Activated CD8-positive, alpha-beta T cell treated with anti-CD3 and anti-CD28 coated beads, Interleukin-2, amount 10 ng/mL, durations not matched to agents 7 days and 5 days (primary cell): ENCODE results near the gene EIF2B2. TPM values are rescaled to one million over a fixed set of nuclear protein-coding genes. Genes with fewer than 3 reads are reported as not detected.

Source experiments
- ATAC-seq: fragments of 150-1000 bp; cut with Tn5 transposase; one replicate; pipeline ENCODE4 v1.10.0; 2021; ENCODE audit warnings: moderate library complexity
- CTCF ChIA-PET: fragments of 350-600 bp; sonication (Branson Sonifier 250); formaldehyde crosslinking; loops from one replicate; lab custom pipeline; 2021; ENCODE audit warnings: antibody characterized with exemption; lab: Charles Lee
- POLR2A ChIA-PET: fragments of 350-600 bp; sonication (Branson Sonifier 250); formaldehyde crosslinking; loops from one replicate; lab custom pipeline; 2021; ENCODE audit warnings: antibody characterized with exemption; lab: Charles Lee
- DNase-seq: peaks from one replicate; pipeline ENCODE4 v3.0.0-alpha.2; 2020
- H3K27ac Mint-ChIP-seq: one replicate; pipeline ENCODE4 v1.8.0; 2021; ENCODE audit warnings: mild to moderate bottlenecking, mixed read lengths
- H3K27me3 Mint-ChIP-seq: one replicate; pipeline ENCODE4 v1.8.0; 2021; ENCODE audit warnings: low read depth, mixed read lengths
- H3K36me3 Mint-ChIP-seq: one replicate; pipeline ENCODE4 v1.8.0; 2021; ENCODE audit warnings: low read depth, mixed read lengths
- H3K4me1 Mint-ChIP-seq: one replicate; pipeline ENCODE4 v1.8.0; 2021; ENCODE audit warnings: low read depth, mixed read lengths
- H3K4me3 Mint-ChIP-seq: one replicate; pipeline ENCODE4 v1.8.0; 2021; ENCODE audit warnings: mild to moderate bottlenecking, mixed read lengths
- H3K9me3 Mint-ChIP-seq: one replicate; pipeline ENCODE4 v1.8.0; 2022; ENCODE audit warnings: mixed read lengths; ENCODE audit not compliant: insufficient read depth
- total RNA-seq, 2 experiments: library from RNA; stranded (reverse); gene quantifications; one replicate each; pipeline ENCODE4 v1.2.3, GENCODE V29; 2021

The EIF2B2 gene
- total RNA-seq, 2 experiments from 2014 or later, result 49.1 to 51.0 TPM

- ATAC-seq, result no peak
- Mint-ChIP-seq H3K27ac (no peak overlapping the region), H3K4me1 (peaks cover 31% of the 10 kb centered on the region), H3K36me3 (peaks cover 33% of the 10 kb centered on the region), H3K27me3 (no peaks in the 10 kb centered on the region), H3K4me3 (no peak overlapping the region), H3K9me3 (peaks cover 5% of the 10 kb centered on the region)
- POLR2A ChIA-PET, result interaction anchor here (2.0 kb wide), 1 partner anchor 10 kb away, joined by 6 read pairs; no protein-coding TSS in a partner anchor
- CTCF ChIA-PET, result no interaction called here
- DNase-seq, result no peak
Measured at GRCh38 chr14:75001261-75001660, 1.5 kb upstream of the EIF2B2 start.

DNA sequence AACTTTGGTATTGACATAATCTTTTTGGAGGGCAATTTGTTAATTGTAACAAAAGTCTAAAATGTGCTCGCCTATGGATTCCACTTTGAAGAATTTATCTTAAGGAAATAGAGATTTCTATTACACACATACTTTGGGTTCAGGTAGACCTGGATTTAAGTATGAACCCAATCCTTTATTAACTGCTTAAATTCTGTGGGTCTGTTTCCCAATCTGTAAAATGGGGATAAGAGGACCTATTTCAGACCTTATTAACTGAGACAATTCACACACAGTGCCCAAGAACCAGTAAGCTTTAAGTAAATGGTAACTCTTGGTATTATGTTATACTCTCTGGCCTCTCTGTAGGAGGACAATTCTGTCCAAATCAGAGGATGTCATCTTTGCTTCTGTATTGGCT is 822 bp upstream of the EIF2B2 start:
- H3K4me3 Mint-ChIP-seq, result peak overlapping the region; percentile 91
- H3K36me3 Mint-ChIP-seq, result peaks cover 40% of the 10 kb centered on the region
- H3K27ac Mint-ChIP-seq, result peak overlapping the region; percentile 94
- CTCF ChIA-PET, result no interaction called here
- peaks cover 5% of the 10 kb centered on the region for H3K9me3 Mint-ChIP-seq
- no peaks in the 10 kb centered on the region for H3K27me3 Mint-ChIP-seq
- ATAC-seq (no peak), DNase-seq (no peak)
- POLR2A ChIA-PET, result interaction anchor here (0.6 to 2.5 kb wide), 4 partner anchors 9 to 62 kb away, joined by 3 to 14 read pairs (median 5); partner anchors contain the start of genes ACYP1 and MLH3
- peaks cover 33% of the 10 kb centered on the region for H3K4me1 Mint-ChIP-seq

DNA sequence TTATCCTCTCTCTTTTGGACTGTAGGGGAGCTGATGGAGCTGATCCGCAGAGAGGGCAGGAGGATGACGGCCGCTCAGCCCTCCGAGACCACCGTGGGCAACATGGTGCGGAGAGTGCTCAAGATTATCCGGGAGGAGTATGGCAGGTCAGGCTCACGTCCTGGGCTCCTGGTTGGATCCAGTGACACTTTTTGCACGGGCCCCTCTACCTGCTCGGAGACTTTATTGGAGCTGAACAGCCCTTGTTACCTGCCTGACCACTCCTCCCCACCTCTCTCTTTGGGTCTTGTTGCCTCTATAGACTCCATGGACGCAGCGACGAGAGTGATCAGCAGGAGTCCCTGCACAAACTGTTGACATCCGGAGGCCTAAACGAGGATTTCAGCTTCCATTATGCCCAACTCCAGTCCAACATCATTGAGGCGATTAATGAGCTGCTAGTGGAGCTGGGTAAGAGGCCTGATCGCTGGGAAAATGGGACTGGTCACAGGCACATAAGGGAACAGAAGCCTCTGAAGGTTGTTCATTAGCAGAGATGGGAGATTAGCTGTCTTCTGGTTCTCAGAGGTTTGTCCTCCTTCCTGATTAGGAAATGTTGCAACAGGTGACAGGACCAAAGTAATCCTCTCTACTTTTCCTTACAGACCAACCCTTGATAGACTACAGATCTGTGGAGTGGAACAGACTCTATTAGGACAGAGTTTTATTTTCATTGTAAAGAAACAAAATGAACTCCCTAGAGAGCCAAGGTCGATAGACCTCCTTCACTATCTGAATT is 718 bp downstream of the EIF2B2 start:
- Mint-ChIP-seq H3K4me3 (peak overlapping the region; percentile 91), H3K27ac (peak overlapping the region; percentile 94), H3K27me3 (no peaks in the 10 kb centered on the region), H3K36me3 (peaks cover 54% of the 10 kb centered on the region), H3K4me1 (peaks cover 37% of the 10 kb centered on the region), H3K9me3 (peaks cover 5% of the 10 kb centered on the region)
- no peak for DNase-seq
- ChIA-PET CTCF (interaction anchor here (0.6 to 2.4 kb wide), 11 partner anchors 10 to 241 kb away, joined by 3 to 16 read pairs (median 5); no protein-coding TSS in a partner anchor), POLR2A (interaction anchor here (0.6 to 2.5 kb wide), 7 partner anchors 8 to 347 kb away, joined by 3 to 14 read pairs (median 4); partner anchors contain the start of gene ACYP1)
- no peak for ATAC-seq

DNA sequence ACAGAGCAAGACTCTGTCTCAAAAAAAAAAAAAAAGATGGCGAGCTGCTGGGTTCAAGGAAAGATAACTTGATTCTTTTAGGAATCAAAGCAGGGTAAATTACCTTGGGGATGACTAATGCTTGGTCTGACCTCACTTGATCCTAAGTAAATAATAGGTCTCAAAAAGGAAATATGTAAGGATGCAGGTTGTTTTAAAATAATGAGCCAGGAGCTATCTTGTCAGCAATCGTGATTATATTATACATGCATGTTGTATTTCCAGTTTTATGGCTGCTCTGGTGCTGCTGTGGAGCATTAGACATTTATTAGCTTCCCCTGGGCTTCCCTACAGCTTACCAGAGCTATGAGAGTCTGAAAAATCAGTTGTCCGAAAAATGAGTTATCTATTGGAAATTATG is 2.6 kb downstream of the EIF2B2 start:
- Mint-ChIP-seq H3K36me3 (peaks cover 72% of the 10 kb centered on the region), H3K4me1 (peaks cover 37% of the 10 kb centered on the region), H3K9me3 (peaks cover 5% of the 10 kb centered on the region), H3K4me3 (no peak overlapping the region), H3K27ac (no peak overlapping the region), H3K27me3 (no peaks in the 10 kb centered on the region)
- DNase-seq (no peak), ATAC-seq (no peak)
- ChIA-PET POLR2A (interaction anchor here (0.6 kb wide), 1 partner anchor 111 kb away, joined by 3 read pairs; no protein-coding TSS in a partner anchor), CTCF (interaction anchor here (1.1 to 2.2 kb wide), 2 partner anchors 60 to 84 kb away, joined by 4 to 9 read pairs; no protein-coding TSS in a partner anchor)

DNA sequence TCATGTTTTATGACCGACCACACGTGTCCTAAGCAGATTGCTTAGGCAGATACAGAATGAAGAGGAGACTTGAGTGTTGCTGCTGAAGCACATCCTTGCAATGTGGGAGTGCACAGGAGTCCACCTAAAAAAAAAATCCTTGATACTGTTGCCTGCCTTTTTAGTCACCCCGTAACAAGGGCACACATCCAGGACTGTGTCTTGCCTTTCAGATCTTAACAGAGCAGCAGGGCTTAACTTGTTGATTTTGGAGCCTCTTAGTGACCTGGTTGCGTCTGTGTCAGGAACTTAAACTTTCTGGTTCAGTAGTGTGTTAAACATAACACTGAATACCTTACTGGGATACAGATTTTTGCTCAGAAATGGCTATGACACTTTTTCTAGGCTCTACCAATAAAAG is 6.5 kb downstream of the EIF2B2 start:
- H3K4me1 Mint-ChIP-seq, result peaks cover 43% of the 10 kb centered on the region
- DNase-seq, result no peak
- H3K9me3 Mint-ChIP-seq, result no peaks in the 10 kb centered on the region
- POLR2A ChIA-PET, result no interaction called here
- H3K4me3 Mint-ChIP-seq, result no peak overlapping the region
- ATAC-seq, result no peak
- H3K27ac Mint-ChIP-seq, result no peak overlapping the region
- peaks cover 88% of the 10 kb centered on the region for H3K36me3 Mint-ChIP-seq
- no peaks in the 10 kb centered on the region for H3K27me3 Mint-ChIP-seq
- CTCF ChIA-PET, result interaction anchor here (1.7 kb wide), 1 partner anchor 63 kb away, joined by 7 read pairs; no protein-coding TSS in a partner anchor

DNA sequence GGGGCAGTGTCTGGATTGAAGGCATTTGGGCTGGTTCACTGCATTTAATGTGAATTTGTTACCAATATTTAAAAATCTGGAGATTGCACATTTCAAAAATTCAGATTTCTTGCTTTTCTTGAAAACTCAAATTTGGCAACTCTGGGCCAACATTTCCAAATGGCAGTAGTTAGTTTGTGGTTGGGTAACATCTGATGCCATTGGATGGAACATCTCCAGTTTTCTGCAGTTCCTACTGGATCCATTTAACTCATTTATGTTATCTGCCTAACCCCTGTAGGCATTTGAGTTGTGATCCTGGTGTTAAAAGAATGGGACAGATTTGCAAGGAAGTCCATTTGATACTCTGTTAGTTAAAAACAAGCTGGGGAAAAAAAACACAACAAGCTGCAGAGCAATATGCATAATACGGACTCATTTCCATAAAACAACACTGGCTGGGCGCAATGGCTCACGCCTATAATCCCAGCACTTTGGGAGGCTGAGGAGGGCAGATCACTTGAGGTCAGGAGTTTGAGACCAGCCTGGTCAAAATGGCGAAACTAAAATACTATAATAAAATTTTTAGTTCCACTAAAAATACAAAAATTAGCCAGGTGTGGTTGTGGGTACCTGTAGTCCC is 7.9 kb downstream of the EIF2B2 start:
- ChIA-PET POLR2A (interaction anchor here (1.9 kb wide), 1 partner anchor 8 kb away, joined by 6 read pairs; the partner anchor contains the start of gene EIF2B2), CTCF (interaction anchor here (1.5 to 1.7 kb wide), 2 partner anchors 11 to 13 kb away, joined by 4 to 5 read pairs; no protein-coding TSS in a partner anchor)
- Mint-ChIP-seq H3K27ac (no peak overlapping the region), H3K4me1 (peaks cover 31% of the 10 kb centered on the region), H3K9me3 (no peaks in the 10 kb centered on the region), H3K27me3 (no peaks in the 10 kb centered on the region), H3K36me3 (peaks cover 80% of the 10 kb centered on the region), H3K4me3 (no peak overlapping the region)
- DNase-seq (no peak), ATAC-seq (no peak)

- POLR2A ChIA-PET, result interaction anchor here (1.9 kb wide), 1 partner anchor 9 kb away, joined by 6 read pairs; the partner anchor contains the start of gene EIF2B2
- peaks cover 76% of the 10 kb centered on the region for H3K36me3 Mint-ChIP-seq
- peak; percentile 25 for DNase-seq
- no peaks in the 10 kb centered on the region for H3K9me3 Mint-ChIP-seq
- CTCF ChIA-PET, result interaction anchor here (0.8 to 1.7 kb wide), 3 partner anchors 10 to 150 kb away, joined by 4 to 5 read pairs (median 4); no protein-coding TSS in a partner anchor
- H3K27me3 Mint-ChIP-seq, result no peaks in the 10 kb centered on the region
- H3K4me3 Mint-ChIP-seq, result no peak overlapping the region
- H3K27ac Mint-ChIP-seq, result peak overlapping the region; percentile 46
- H3K4me1 Mint-ChIP-seq, result peaks cover 28% of the 10 kb centered on the region
- ATAC-seq, result peak; percentile 64
Measured at GRCh38 chr14:75011356-75011994, 8.8 kb downstream of the EIF2B2 start.

- DNase-seq (no peak), ATAC-seq (no peak)
- H3K4me3 Mint-ChIP-seq, result no peak overlapping the region
- POLR2A ChIA-PET, result interaction anchor here (2.2 kb wide), 1 partner anchor 10 kb away, joined by 13 read pairs; the partner anchor contains the start of gene EIF2B2
- no peak overlapping the region for H3K27ac Mint-ChIP-seq
- H3K36me3 Mint-ChIP-seq, result peaks cover 67% of the 10 kb centered on the region
- no peaks in the 10 kb centered on the region for H3K27me3 Mint-ChIP-seq
- H3K9me3 Mint-ChIP-seq, result no peaks in the 10 kb centered on the region
- CTCF ChIA-PET, result interaction anchor here (1.4 kb wide), 1 partner anchor 10 kb away, joined by 5 read pairs; the partner anchor contains the start of gene EIF2B2
- H3K4me1 Mint-ChIP-seq, result peaks cover 23% of the 10 kb centered on the region
Measured at GRCh38 chr14:75013290-75013689, 10.6 kb downstream of the EIF2B2 start.

DNA sequence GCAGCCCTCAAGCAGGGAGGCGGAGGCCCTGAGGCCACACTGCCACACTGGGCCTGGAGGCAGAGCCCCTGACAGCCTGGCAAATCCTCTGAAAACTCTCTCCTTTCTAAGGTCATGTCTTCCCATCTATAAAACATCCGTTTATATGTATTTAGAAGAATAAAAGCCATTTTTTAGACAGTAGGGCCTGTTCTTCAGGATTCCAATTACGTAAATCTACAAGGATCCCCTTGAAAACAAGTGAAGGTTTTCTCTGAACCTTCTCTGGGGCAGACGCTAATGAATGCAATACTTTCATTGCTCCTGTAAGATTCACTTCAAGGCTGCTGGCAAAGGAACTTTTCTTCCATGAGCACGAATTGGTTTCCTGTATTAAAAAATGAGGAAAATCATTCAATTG is 12.8 kb downstream of the EIF2B2 start:
- Mint-ChIP-seq H3K27ac (no peak overlapping the region), H3K4me1 (peaks cover 20% of the 10 kb centered on the region), H3K9me3 (no peaks in the 10 kb centered on the region), H3K27me3 (no peaks in the 10 kb centered on the region), H3K4me3 (no peak overlapping the region), H3K36me3 (peaks cover 54% of the 10 kb centered on the region)
- CTCF ChIA-PET, result interaction anchor here (0.6 to 1.3 kb wide), 5 partner anchors 12 to 231 kb away, joined by 3 to 4 read pairs (median 3); no protein-coding TSS in a partner anchor
- POLR2A ChIA-PET, result interaction anchor here (2.2 kb wide), 1 partner anchor 12 kb away, joined by 13 read pairs; the partner anchor contains the start of gene EIF2B2
- ATAC-seq, result no peak
- no peak for DNase-seq

DNA sequence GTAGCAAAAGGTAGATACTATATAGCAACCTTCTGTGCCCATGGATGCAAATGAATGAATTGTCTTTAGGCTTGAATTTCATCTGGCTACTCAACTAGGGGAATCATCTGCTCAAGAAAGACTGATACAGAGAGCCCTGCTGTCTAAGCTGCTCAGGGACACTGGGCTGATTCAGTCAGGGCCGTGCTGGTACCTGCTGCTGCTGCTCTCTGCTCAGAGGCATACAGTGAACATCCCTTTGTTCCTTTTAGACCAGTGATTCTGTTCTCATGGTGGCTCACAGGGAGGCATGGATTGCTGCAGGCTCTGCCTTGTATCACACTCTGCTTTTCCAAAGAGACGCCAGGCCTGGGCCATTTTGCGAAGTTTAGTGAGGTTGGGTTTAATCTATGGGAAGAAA is 14.1 kb downstream of the EIF2B2 start:
- no peak for ATAC-seq
- Mint-ChIP-seq H3K4me3 (no peak overlapping the region), H3K36me3 (peaks cover 49% of the 10 kb centered on the region), H3K27ac (no peak overlapping the region), H3K27me3 (no peaks in the 10 kb centered on the region), H3K9me3 (no peaks in the 10 kb centered on the region), H3K4me1 (peaks cover 8% of the 10 kb centered on the region)
- no peak for DNase-seq
- CTCF ChIA-PET, result interaction anchor here (0.7 to 1.3 kb wide), 3 partner anchors 17 to 156 kb away, joined by 3 to 4 read pairs (median 3); no protein-coding TSS in a partner anchor
- POLR2A ChIA-PET, result no interaction called here

- ChIA-PET POLR2A (interaction anchor here (0.7 to 1.7 kb wide), 3 partner anchors 11 to 16 kb away, joined by 4 to 5 read pairs (median 5); partner anchors contain the start of gene EIF2B2), CTCF (interaction anchor here (0.6 to 2.1 kb wide), 3 partner anchors 15 to 73 kb away, joined by 3 to 7 read pairs (median 3); partner anchors contain the start of genes ACYP1 and EIF2B2)
- Mint-ChIP-seq H3K4me3 (no peak overlapping the region), H3K27me3 (no peaks in the 10 kb centered on the region), H3K4me1 (no peaks in the 10 kb centered on the region), H3K9me3 (no peaks in the 10 kb centered on the region), H3K27ac (no peak overlapping the region), H3K36me3 (peaks cover 42% of the 10 kb centered on the region)
- no peak for ATAC-seq
- DNase-seq, result no peak
Measured at GRCh38 chr14:75018694-75019093, 16.0 kb downstream of the EIF2B2 start.
